ENCODE measurements around the gene SOCS3.

Gene SOCS3

GRCh38 chr17:78366109-78366848 lies 6.4 kb upstream of the SOCS3 start:
- DNase-seq, result no peak

- DNase-seq, result no peak
These were observed 5.8 kb upstream of the SOCS3 start for GRCh38 chr17:78365561-78366108.

- no peak for DNase-seq
These were observed 4.8 kb upstream of the SOCS3 start for GRCh38 chr17:78364436-78365281.

- DNase-seq, result no peak
These were observed 2.8 kb upstream of the SOCS3 start for GRCh38 chr17:78362671-78363070.

GRCh38 chr17:78362232-78362631 lies 2.4 kb upstream of the SOCS3 start:
- no peak for DNase-seq

GRCh38 chr17:78361225-78361701 lies 1.4 kb upstream of the SOCS3 start:
- no peak for DNase-seq

GRCh38 chr17:78360371-78361224 lies 721 bp upstream of the SOCS3 start:
- peak; percentile 88 for DNase-seq

GRCh38 chr17:78359321-78359996 lies 418 bp downstream of the SOCS3 start:
- no peak for DNase-seq

GRCh38 chr17:78358538-78359320 lies 1.1 kb downstream of the SOCS3 start:
- no peak for DNase-seq

GRCh38 chr17:78357672-78358537 lies 2.0 kb downstream of the SOCS3 start:
- no peak for DNase-seq

- no peak for DNase-seq
These were observed 2.7 kb downstream of the SOCS3 start for GRCh38 chr17:78357177-78357586.

- no peak for DNase-seq
These were observed 3.7 kb downstream of the SOCS3 start for GRCh38 chr17:78356101-78356713.

- no peak for DNase-seq
These were observed 4.2 kb downstream of the SOCS3 start for GRCh38 chr17:78355701-78356100.

GRCh38 chr17:78355045-78355641 lies 4.7 kb downstream of the SOCS3 start:
- DNase-seq, result no peak

GRCh38 chr17:78353834-78354233 lies 6.0 kb downstream of the SOCS3 start:
- DNase-seq, result no peak

GRCh38 chr17:78351449-78352006 lies 8.3 kb downstream of the SOCS3 start:
- DNase-seq, result no peak

- no peak for DNase-seq
These were observed 9.8 kb downstream of the SOCS3 start for GRCh38 chr17:78349891-78350642.

GRCh38 chr17:78348055-78348770 lies 11.7 kb downstream of the SOCS3 start:
- no peak for DNase-seq

All from NCI-H146 (cell line).